Measurements from ENCODE around the gene PICK1.

DNA sequence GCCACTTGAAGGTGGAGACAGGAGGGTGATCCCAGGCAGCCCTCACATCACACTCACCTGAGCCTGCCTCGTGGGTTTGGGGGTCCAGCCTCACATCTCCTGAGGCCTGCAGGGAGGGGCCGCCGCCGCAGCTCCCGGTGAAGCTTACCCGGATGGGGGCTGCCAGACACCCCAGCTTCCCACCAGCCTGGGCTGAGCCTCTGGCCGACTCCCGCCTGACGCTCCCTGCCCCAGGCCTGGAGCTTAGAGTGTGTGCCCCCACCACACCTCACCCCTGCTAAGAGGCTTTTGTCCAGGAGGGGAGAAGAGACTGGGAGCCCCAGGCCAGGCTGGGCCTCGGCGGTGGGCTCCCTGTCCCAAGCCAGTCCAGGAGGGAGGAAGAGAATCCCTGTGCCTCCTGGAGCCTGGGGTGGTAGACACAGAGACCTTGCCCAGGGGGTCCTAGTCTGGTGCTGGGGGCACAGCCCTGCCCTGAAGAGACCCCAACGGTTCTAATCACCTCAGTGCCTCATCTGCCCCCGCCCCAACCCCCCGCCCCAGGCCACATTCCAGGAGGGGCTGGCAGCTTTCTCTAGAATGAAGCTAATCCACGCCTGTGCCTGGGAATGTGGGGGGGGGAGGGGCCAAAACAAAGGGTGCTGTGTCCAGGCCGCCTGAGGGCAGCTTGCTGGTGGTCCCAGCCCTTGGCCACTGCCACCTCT is 26.9 kb downstream of the PICK1 start, which contains the start of gene SLC16A8:
- TF ChIP-seq, protein P1, sequence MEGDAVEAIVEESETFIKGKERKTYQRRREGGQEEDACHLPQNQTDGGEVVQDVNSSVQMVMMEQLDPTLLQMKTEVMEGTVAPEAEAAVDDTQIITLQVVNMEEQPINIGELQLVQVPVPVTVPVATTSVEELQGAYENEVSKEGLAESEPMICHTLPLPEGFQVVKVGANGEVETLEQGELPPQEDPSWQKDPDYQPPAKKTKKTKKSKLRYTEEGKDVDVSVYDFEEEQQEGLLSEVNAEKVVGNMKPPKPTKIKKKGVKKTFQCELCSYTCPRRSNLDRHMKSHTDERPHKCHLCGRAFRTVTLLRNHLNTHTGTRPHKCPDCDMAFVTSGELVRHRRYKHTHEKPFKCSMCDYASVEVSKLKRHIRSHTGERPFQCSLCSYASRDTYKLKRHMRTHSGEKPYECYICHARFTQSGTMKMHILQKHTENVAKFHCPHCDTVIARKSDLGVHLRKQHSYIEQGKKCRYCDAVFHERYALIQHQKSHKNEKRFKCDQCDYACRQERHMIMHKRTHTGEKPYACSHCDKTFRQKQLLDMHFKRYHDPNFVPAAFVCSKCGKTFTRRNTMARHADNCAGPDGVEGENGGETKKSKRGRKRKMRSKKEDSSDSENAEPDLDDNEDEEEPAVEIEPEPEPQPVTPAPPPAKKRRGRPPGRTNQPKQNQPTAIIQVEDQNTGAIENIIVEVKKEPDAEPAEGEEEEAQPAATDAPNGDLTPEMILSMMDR (conservative IDR thresholded peaks at IDR 0.05 in 1 of 2, IDR thresholded peaks at IDR 0.05 in 1 of 2; ENCODE audit: low read depth in 1 of 2, low read length in 2 of 2) = no peak
- TF ChIP-seq EZH2 (IDR thresholded peaks at IDR 0.05; ENCODE audit: low read length, missing control alignments) = no peak

All from fibroblast of lung (primary cell).